HCT116 (cell line): ENCODE measurements around the gene SLC22A23. TPM values are rescaled to one million over a fixed set of nuclear protein-coding genes. Genes with fewer than 3 reads are reported as not detected.

Experiments used
- ATAC-seq: fragments of 200-7000 bp; cut with Tn5 transposase; 2 replicates; pipeline ENCODE4 v1.9.1; 2020; ENCODE audit warnings: mild to moderate bottlenecking, moderate library complexity
- BruUV-seq: library from RNA; stranded (reverse); fragments of 400-500 nt; replicated peaks from 2 replicates; lab custom pipeline; 2021; lab: Mats Ljungman, UMichigan
- CTCF ChIA-PET: fragments of 300-600 bp; sonication (Branson Sonifier 250); formaldehyde crosslinking; loops from one replicate; lab custom pipeline; 2021; ENCODE audit warnings: antibody characterized with exemption; lab: Charles Lee
- POLR2A ChIA-PET: fragments of 300-600, 350-600 bp; sonication (Branson Sonifier 250); formaldehyde crosslinking; loops from one replicate; lab custom pipeline; 2021; ENCODE audit warnings: antibody characterized with exemption; lab: Charles Lee
- RAD21 ChIA-PET, 2 experiments: fragments of 300-600 bp; sonication (Branson Sonifier 250); formaldehyde crosslinking; loops; one replicate each; lab custom pipeline; 2023; ENCODE audit warnings: low total read pairs in 2 of 2; ENCODE audit not compliant: uncharacterized antibody in 2 of 2, unreplicated experiment in 2 of 2, low non-redundant PET in 1 of 2; lab: Charles Lee
- DNase-seq: peaks from one replicate; pipeline ENCODE4 v3.0.0-alpha.2; 2010; ENCODE audit warnings: low read depth, low spot score
- H2AFZ ChIP-seq: fragments of 200-600 bp; shearing (Covaris generic), sonication (generic); 2 replicates; pipeline ENCODE4 v1.6.1; 2017; ENCODE audit warnings: low read depth, mixed run types, mixed read lengths, antibody characterized with exemption, low read length; ENCODE audit not compliant: poor library complexity, severe bottlenecking
- H3K27ac ChIP-seq: 2 replicates; pipeline ENCODE4 v1.5.1; 2012; ENCODE audit warnings: low read depth, low read length
- H3K27me3 ChIP-seq: fragments of 200-600 bp; sonication (generic); 2 replicates; pipeline ENCODE4 v1.6.1; 2016; ENCODE audit warnings: mixed run types, low read length, mixed read lengths; ENCODE audit not compliant: insufficient read depth
- H3K36me3 ChIP-seq, 2 experiments: fragments of 200-500 bp in 1 of 2; fragments of 200-600 bp in 1 of 2; sonication (Bioruptor generic) in 1 of 2; sonication (generic) in 1 of 2; 2 replicates each; pipeline versions ENCODE4 v1.5.1 to v1.6.1; 2014 to 2016; ENCODE audit warnings: low read length in 2 of 2, inconsistent platforms in 1 of 2, mixed read lengths in 1 of 2, mixed run types in 1 of 2; ENCODE audit not compliant: insufficient read depth in 2 of 2, control insufficient read depth in 1 of 2
- H3K4me1 ChIP-seq, 2 experiments: fragments of 200-600 bp in 1 of 2; sonication (generic) in 1 of 2; 2 replicates each; pipeline versions ENCODE4 v1.5.1 to v1.6.1; 2012 to 2017; ENCODE audit warnings: low read length in 2 of 2, inconsistent platforms in 1 of 2, mild to moderate bottlenecking in 1 of 2, mixed read lengths in 1 of 2, mixed run types in 1 of 2, moderate library complexity in 1 of 2; ENCODE audit not compliant: insufficient read depth in 2 of 2, control insufficient read depth in 1 of 2
- H3K4me2 ChIP-seq: fragments of 200-600 bp; sonication (generic); 2 replicates; pipeline ENCODE4 v1.6.1; 2017; ENCODE audit warnings: mixed run types, low read length, mixed read lengths
- H3K4me3 ChIP-seq, 2 experiments: fragments of 200-600 bp in 1 of 2; sonication (generic) in 1 of 2; replicated peaks in 1 of 2; 2 replicates each; pipeline ENCODE4 v1.5.1; 2011 to 2016; ENCODE audit warnings: low read length in 2 of 2, control low read depth in 1 of 2, low read depth in 1 of 2, mild to moderate bottlenecking in 1 of 2, mixed read lengths in 1 of 2, mixed run types in 1 of 2
- H3K79me2 ChIP-seq: fragments of 200-600 bp; sonication (generic); 2 replicates; pipeline ENCODE4 v1.6.1; 2017; ENCODE audit warnings: mild to moderate bottlenecking, mixed run types, low read length, moderate library complexity, mixed read lengths; ENCODE audit not compliant: insufficient read depth
- H3K9ac ChIP-seq: fragments of 200-600 bp; sonication (generic); 2 replicates; pipeline ENCODE4 v1.6.1; 2016; ENCODE audit warnings: low read length, mixed read lengths
- H3K9me2 ChIP-seq: fragments of 200-600 bp; sonication (generic), shearing (Covaris generic); 2 replicates; pipeline ENCODE4 v1.6.1; 2017; ENCODE audit warnings: mixed run types, mild to moderate bottlenecking, moderate library complexity; ENCODE audit not compliant: insufficient read depth
- H3K9me3 ChIP-seq, 2 experiments: fragments of 200-500 bp in 1 of 2; fragments of 200-600 bp in 1 of 2; sonication (Bioruptor generic) in 1 of 2; sonication (generic) in 1 of 2; 2 replicates each; pipeline ENCODE4 v1.6.1; 2014 to 2017; ENCODE audit warnings: low read length in 2 of 2, mixed read lengths in 2 of 2, inconsistent platforms in 1 of 2, low read depth in 1 of 2, mild to moderate bottlenecking in 1 of 2, mixed run types in 1 of 2, moderate library complexity in 1 of 2; ENCODE audit not compliant: control insufficient read depth in 1 of 2, insufficient read depth in 1 of 2
- H4K20me1 ChIP-seq: fragments of 200-600 bp; sonication (generic), shearing (Covaris generic); 2 replicates; pipeline ENCODE4 v1.6.1; 2017; ENCODE audit warnings: mixed run types, mild to moderate bottlenecking, moderate library complexity; ENCODE audit not compliant: insufficient read depth
- CEBPB ChIP-seq: IDR thresholded peaks from 2 replicates; pipeline ENCODE4 v1.6.1; 2012; ENCODE audit warnings: low read depth
- EGR1 ChIP-seq: IDR thresholded peaks from 2 replicates; pipeline ENCODE4 v1.6.1; 2012; ENCODE audit warnings: low read depth
- ELF1 ChIP-seq: IDR thresholded peaks from 2 replicates; pipeline ENCODE4 v1.6.1; 2012; ENCODE audit warnings: low read depth, borderline replicate concordance
- EZH2 ChIP-seq: fragments of 200-600 bp; sonication (generic); IDR thresholded peaks from 2 replicates; pipeline ENCODE4 v1.6.1; 2017; ENCODE audit warnings: antibody characterized with exemption, mixed run types
- EZH2phosphoT487 ChIP-seq: fragments of 200-600 bp; IDR thresholded peaks from 2 replicates; pipeline ENCODE4 v1.6.1; 2018; ENCODE audit warnings: antibody characterized with exemption, borderline replicate concordance
- FOSL1 ChIP-seq: IDR thresholded peaks from 2 replicates; pipeline ENCODE4 v1.6.1; 2012; ENCODE audit warnings: low read depth
- JUND ChIP-seq: IDR thresholded peaks from 2 replicates; pipeline ENCODE4 v1.6.1; 2012
- POLR2A ChIP-seq: IDR thresholded peaks from 2 replicates; pipeline ENCODE4 v1.7.0; 2011; ENCODE audit warnings: borderline replicate concordance; ENCODE audit not compliant: insufficient read depth, insufficient read length; ENCODE audit errors: extremely low read depth
- RAD21 ChIP-seq: IDR thresholded peaks from 2 replicates; pipeline ENCODE4 v1.6.1; 2012; ENCODE audit warnings: low read depth, mild to moderate bottlenecking
- SIN3A ChIP-seq: IDR thresholded peaks from 2 replicates; pipeline ENCODE4 v1.6.1; 2012; ENCODE audit warnings: low read depth
- SP1 ChIP-seq: IDR thresholded peaks from 2 replicates; pipeline ENCODE4 v1.6.1; 2012; ENCODE audit warnings: low read depth
- SRF ChIP-seq: IDR thresholded peaks from 2 replicates; pipeline ENCODE4 v1.6.1; 2012; ENCODE audit warnings: low read depth
- TCF7L2 ChIP-seq: IDR thresholded peaks from 2 replicates; pipeline ENCODE4 v1.7.0; 2011; ENCODE audit warnings: borderline replicate concordance, inconsistent platforms; ENCODE audit not compliant: insufficient read depth, insufficient read length; ENCODE audit errors: extremely low read depth
- ZFX ChIP-seq: fragments of 450-650 bp; IDR thresholded peaks from 2 replicates; pipeline ENCODE4 v1.6.1; 2017
- intact Hi-C: fragments of 100-400 bp; cut with micrococcal nuclease; formaldehyde crosslinking; loops from 2 replicates; pipeline ENCODE4 v1.10.0; 2022
- total RNA-seq: library from RNA; stranded (reverse); gene quantifications from one replicate; pipeline ENCODE4 v1.2.1, GENCODE V29; 2021; ENCODE audit not compliant: unreplicated experiment
- TF ChIP-seq, protein P1 (sequence below): IDR thresholded peaks from 2 replicates; pipeline ENCODE4 v1.6.1; 2012; ENCODE audit warnings: low read depth
- TF ChIP-seq, protein P2 (sequence below): IDR thresholded peaks from 2 replicates; pipeline ENCODE4 v1.6.1; 2011; ENCODE audit warnings: mild to moderate bottlenecking, low read length, moderate library complexity; ENCODE audit not compliant: insufficient replicate concordance; ENCODE audit errors: extremely low read depth
- TF ChIP-seq, protein P3 (sequence below): IDR thresholded peaks from 2 replicates; pipeline ENCODE4 v1.6.1; 2012

Gene SLC22A23
- total RNA-seq, 1 experiment from 2014 or later: 11.5 TPM

DNA sequence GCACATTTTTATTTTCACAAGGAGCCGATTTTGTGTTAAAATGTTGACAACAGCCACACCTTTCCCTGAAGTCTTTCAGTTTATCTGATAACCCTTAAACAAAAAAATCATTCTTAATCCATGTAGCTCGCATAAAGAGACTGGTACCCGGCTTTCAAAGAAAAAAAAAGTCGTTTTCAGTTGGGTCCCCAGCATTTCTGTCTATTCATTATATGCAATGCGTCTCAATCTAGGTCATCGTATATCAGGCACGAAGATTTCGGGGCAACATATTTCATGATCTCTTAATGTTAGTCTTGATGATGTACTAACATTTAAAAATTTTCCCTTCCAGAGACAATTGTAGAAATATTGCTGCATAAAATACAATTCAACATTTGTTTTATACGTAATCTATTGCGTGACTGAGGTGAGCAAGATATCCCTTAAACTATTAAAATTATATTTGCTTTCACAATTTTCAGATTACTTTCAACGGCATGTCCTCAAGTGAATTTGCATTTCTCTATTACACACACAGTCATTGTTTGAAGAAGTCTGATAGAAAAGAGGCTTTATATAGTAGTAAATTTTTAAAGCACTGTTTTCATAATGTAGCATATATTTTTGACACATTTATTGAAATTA, 226.5 kb downstream of the SLC22A23 start (continued):
- TF ChIP-seq, protein P1, sequence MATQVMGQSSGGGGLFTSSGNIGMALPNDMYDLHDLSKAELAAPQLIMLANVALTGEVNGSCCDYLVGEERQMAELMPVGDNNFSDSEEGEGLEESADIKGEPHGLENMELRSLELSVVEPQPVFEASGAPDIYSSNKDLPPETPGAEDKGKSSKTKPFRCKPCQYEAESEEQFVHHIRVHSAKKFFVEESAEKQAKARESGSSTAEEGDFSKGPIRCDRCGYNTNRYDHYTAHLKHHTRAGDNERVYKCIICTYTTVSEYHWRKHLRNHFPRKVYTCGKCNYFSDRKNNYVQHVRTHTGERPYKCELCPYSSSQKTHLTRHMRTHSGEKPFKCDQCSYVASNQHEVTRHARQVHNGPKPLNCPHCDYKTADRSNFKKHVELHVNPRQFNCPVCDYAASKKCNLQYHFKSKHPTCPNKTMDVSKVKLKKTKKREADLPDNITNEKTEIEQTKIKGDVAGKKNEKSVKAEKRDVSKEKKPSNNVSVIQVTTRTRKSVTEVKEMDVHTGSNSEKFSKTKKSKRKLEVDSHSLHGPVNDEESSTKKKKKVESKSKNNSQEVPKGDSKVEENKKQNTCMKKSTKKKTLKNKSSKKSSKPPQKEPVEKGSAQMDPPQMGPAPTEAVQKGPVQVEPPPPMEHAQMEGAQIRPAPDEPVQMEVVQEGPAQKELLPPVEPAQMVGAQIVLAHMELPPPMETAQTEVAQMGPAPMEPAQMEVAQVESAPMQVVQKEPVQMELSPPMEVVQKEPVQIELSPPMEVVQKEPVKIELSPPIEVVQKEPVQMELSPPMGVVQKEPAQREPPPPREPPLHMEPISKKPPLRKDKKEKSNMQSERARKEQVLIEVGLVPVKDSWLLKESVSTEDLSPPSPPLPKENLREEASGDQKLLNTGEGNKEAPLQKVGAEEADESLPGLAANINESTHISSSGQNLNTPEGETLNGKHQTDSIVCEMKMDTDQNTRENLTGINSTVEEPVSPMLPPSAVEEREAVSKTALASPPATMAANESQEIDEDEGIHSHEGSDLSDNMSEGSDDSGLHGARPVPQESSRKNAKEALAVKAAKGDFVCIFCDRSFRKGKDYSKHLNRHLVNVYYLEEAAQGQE: no peak
- TF ChIP-seq EZH2phosphoT487: no peak
- TF ChIP-seq, protein P2, sequence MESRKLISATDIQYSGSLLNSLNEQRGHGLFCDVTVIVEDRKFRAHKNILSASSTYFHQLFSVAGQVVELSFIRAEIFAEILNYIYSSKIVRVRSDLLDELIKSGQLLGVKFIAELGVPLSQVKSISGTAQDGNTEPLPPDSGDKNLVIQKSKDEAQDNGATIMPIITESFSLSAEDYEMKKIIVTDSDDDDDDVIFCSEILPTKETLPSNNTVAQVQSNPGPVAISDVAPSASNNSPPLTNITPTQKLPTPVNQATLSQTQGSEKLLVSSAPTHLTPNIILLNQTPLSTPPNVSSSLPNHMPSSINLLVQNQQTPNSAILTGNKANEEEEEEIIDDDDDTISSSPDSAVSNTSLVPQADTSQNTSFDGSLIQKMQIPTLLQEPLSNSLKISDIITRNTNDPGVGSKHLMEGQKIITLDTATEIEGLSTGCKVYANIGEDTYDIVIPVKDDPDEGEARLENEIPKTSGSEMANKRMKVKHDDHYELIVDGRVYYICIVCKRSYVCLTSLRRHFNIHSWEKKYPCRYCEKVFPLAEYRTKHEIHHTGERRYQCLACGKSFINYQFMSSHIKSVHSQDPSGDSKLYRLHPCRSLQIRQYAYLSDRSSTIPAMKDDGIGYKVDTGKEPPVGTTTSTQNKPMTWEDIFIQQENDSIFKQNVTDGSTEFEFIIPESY: no peak
- TF ChIP-seq, protein P3, sequence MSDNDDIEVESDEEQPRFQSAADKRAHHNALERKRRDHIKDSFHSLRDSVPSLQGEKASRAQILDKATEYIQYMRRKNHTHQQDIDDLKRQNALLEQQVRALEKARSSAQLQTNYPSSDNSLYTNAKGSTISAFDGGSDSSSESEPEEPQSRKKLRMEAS: no peak

DNA sequence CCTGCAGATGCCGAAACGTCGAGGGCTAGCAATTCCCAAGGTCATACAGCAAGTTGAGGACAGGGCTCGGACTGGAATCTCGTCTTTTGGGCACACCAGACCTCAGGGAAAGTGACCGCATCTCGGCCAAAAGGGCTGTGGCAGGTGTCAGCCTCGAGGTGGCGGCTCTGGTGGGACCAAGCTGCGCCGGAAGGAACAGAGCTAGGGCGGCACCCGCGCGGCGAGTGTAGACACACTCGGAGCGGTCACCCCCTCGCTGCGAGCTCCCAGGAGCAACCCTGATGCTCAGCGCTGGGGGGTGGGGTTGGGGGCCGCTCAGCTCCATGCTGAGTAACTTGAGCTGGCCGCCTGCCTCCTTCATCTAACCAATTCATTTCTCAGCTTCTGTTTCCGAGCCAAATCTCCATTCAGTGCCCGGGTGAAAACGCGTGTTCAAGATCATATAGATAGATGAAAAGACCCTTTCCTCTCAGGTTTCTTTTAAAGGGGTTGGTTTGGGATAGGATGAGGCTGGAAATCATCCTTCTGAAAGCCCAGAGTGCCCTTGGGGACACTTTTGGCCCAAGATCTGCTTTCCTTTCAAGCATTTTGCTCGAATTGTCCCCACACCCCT, 227.2 kb downstream of the SLC22A23 start:
- CTCF ChIA-PET: no interaction called here
- ATAC-seq (no peak), DNase-seq (no peak)
- Histone ChIP-seq H3K27ac (no peak overlapping the region), H3K4me1 (no peaks in the 10 kb centered on the region), H3K79me2 (no peaks in the 10 kb centered on the region), H2AFZ (no peak overlapping the region), H3K4me2 (no peak overlapping the region), H3K9me2 (no peaks in the 10 kb centered on the region), H4K20me1 (no peaks in the 10 kb centered on the region), H3K9ac (no peak overlapping the region), H3K36me3 (no peaks in the 10 kb centered on the region), H3K4me3 (no peak overlapping the region), H3K27me3 (0 out of 2 replicates have a peak, but pooled peaks cover 6% of the 10 kb centered on the region), H3K9me3 (no peaks in the 10 kb centered on the region)
- RAD21 ChIA-PET: no interaction called here
- no TSS peak for BruUV-seq
- intact Hi-C loops: no loop called here
- POLR2A ChIA-PET: no interaction called here
- TF ChIP-seq TCF7L2: no peak
- no peak for TF ChIP-seq ZFX
- TF ChIP-seq SP1: no peak
- no peak for TF ChIP-seq FOSL1
- TF ChIP-seq JUND: no peak
- TF ChIP-seq SIN3A: no peak
- TF ChIP-seq, protein P2: no peak
- no peak for TF ChIP-seq RAD21
- TF ChIP-seq ELF1: no peak
- no peak for TF ChIP-seq SRF
- no peak for TF ChIP-seq EZH2
- TF ChIP-seq EGR1: no peak
- TF ChIP-seq CEBPB: no peak
- no peak for TF ChIP-seq POLR2A
